Peyer's patch (tissue), 4 donors: ENCODE measurements around the gene SH2D5. TPM values are rescaled to one million over a fixed set of nuclear protein-coding genes. Genes with fewer than 3 reads are reported as not detected.

Experiments used
- DNase-seq, 3 donors: peaks; one replicate each; pipeline ENCODE4 v3.0.0-alpha.2; 2017 to 2019
- H3K27ac ChIP-seq, 4 donors: fragments of 200-600 bp; sonication (generic); one replicate each; pipeline ENCODE4 v1.5.1; 2016 to 2019
- H3K27me3 ChIP-seq, 2 donors: fragments of 200-600 bp; sonication (generic); one replicate each; pipeline ENCODE4 v1.5.1; 2019
- H3K36me3 ChIP-seq, 3 donors: fragments of 200-600 bp; sonication (generic); one replicate each; pipeline ENCODE4 v1.5.1; 2016 to 2019
- H3K4me1 ChIP-seq, 4 donors: fragments of 200-600 bp; sonication (generic); one replicate each; pipeline ENCODE4 v1.5.1; 2016 to 2019
- H3K4me3 ChIP-seq, 4 donors: fragments of 200-600 bp; sonication (generic); 1 replicate in 3 of 4; 2 replicates in 1 of 4; pipeline ENCODE4 v1.5.1; 2016 to 2019; ENCODE audit warnings: mild to moderate bottlenecking in 1 of 4
- H3K9me3 ChIP-seq, 4 donors: fragments of 200-600 bp; sonication (generic); one replicate each; pipeline ENCODE4 v1.5.1; 2016 to 2019; ENCODE audit warnings: mild to moderate bottlenecking in 1 of 4
- CTCF ChIP-seq, 6 experiments: fragments of 450-650 bp in 4 of 6; fragments of 200-600 bp in 2 of 6; sonication (generic) in 1 of 6; IDR thresholded peaks; one replicate each; pipeline ENCODE4 v1.5.1; 2017 to 2019; ENCODE audit warnings: antibody characterized with exemption in 6 of 6, mild to moderate bottlenecking in 3 of 6, moderate library complexity in 1 of 6
- POLR2A ChIP-seq, 2 donors: fragments of 450-650 bp; IDR thresholded peaks; one replicate each; pipeline ENCODE4 v1.5.1; 2017; ENCODE audit warnings: antibody characterized with exemption in 2 of 2, mild to moderate bottlenecking in 2 of 2, moderate library complexity in 2 of 2
- total RNA-seq, 4 donors: library from RNA; depleted of rRNA; stranded (reverse); fragments of >200 nt; gene quantifications; one replicate each; pipeline ENCODE4 v1.1.0, GENCODE V29; 2016

The SH2D5 gene
- total RNA-seq: not detected

- H3K36me3 ChIP-seq: peaks cover 0 to 5% (median 0%) of the 10 kb centered on the region in 3 donors
- peaks cover 0 to 26% of the 10 kb centered on the region in 2 donors for H3K27me3 ChIP-seq
- peaks cover 4 to 26% (median 19%) of the 10 kb centered on the region in 4 donors for H3K4me1 ChIP-seq
- TF ChIP-seq POLR2A (IDR thresholded peaks at IDR 0.05): peak in 1 of 2 donors; percentile 33
- peak in 5 of 6 experiments; percentile 16 to 63 (median 44) for TF ChIP-seq CTCF (IDR thresholded peaks at IDR 0.05)
- peak within 1 kb of the TSS; percentile 17 to 70 (median 47) for H3K27ac ChIP-seq
- peak; percentile 69 to 93 (median 73) for DNase-seq
- H3K9me3 ChIP-seq: no peaks in the 10 kb centered on the region
- peak within 1 kb of the TSS; percentile 48 to 78 (median 60) for H3K4me3 ChIP-seq
These were observed at the start of gene SH2D5 for GRCh38 chr1:20732588-20733359. Gene SH2D5 (minus strand): TSS chr1:20732703. CDS start chr1:20728044, 4,659 bp downstream.

- no peaks in the 10 kb centered on the region for H3K9me3 ChIP-seq
- TF ChIP-seq POLR2A (IDR thresholded peaks at IDR 0.05) (no peak), CTCF (IDR thresholded peaks at IDR 0.05) (no peak)
- H3K4me3 ChIP-seq: no peak overlapping the region
- H3K27me3 ChIP-seq: no peaks in the 10 kb centered on the region
- H3K4me1 ChIP-seq: no peaks in the 10 kb centered on the region
- DNase-seq: no peak
- H3K27ac ChIP-seq: no peak overlapping the region
- H3K36me3 ChIP-seq: peaks cover 0 to 70% (median 0%) of the 10 kb centered on the region in 3 donors
These were observed 43.2 kb upstream of the SH2D5 start for GRCh38 chr1:20775700-20776099.

GRCh38 chr1:20771780-20772179 lies 39.3 kb upstream of the SH2D5 start:
- no peak overlapping the region for H3K4me3 ChIP-seq
- H3K27ac ChIP-seq: no peak overlapping the region
- DNase-seq: no peak
- no peak for TF ChIP-seq CTCF (IDR thresholded peaks at IDR 0.05)
- TF ChIP-seq POLR2A (IDR thresholded peaks at IDR 0.05): no peak
- peaks cover 0 to 99% (median 0%) of the 10 kb centered on the region in 3 donors for H3K36me3 ChIP-seq
- no peaks in the 10 kb centered on the region for H3K27me3 ChIP-seq
- H3K4me1 ChIP-seq: no peaks in the 10 kb centered on the region
- no peaks in the 10 kb centered on the region for H3K9me3 ChIP-seq

- TF ChIP-seq CTCF (IDR thresholded peaks at IDR 0.05) (no peak), POLR2A (IDR thresholded peaks at IDR 0.05) (no peak)
- H3K27ac ChIP-seq: no peak overlapping the region
- no peak overlapping the region for H3K4me3 ChIP-seq
- peaks cover 0 to 99% (median 0%) of the 10 kb centered on the region in 3 donors for H3K36me3 ChIP-seq
- no peak for DNase-seq
- H3K27me3 ChIP-seq: no peaks in the 10 kb centered on the region
- no peaks in the 10 kb centered on the region for H3K4me1 ChIP-seq
- H3K9me3 ChIP-seq: no peaks in the 10 kb centered on the region
These were observed 38.0 kb upstream of the SH2D5 start for GRCh38 chr1:20770314-20771087.

GRCh38 chr1:20767271-20767670 lies 34.8 kb upstream of the SH2D5 start:
- no peaks in the 10 kb centered on the region for H3K27me3 ChIP-seq
- no peak for TF ChIP-seq POLR2A (IDR thresholded peaks at IDR 0.05)
- no peak for TF ChIP-seq CTCF (IDR thresholded peaks at IDR 0.05)
- no peaks in the 10 kb centered on the region for H3K9me3 ChIP-seq
- H3K27ac ChIP-seq: no peak overlapping the region
- no peaks in the 10 kb centered on the region for H3K4me1 ChIP-seq
- H3K4me3 ChIP-seq: no peak overlapping the region
- H3K36me3 ChIP-seq: peaks cover 0 to 99% (median 2%) of the 10 kb centered on the region in 3 donors
- DNase-seq: no peak
